OCI-LY3 (cell line): Measurements from ENCODE around the gene TTC7B.

Experiments
- CTCF ChIP-seq: fragments of 200-600, 300-600 bp; sonication (generic); IDR thresholded peaks from 2 replicates; pipeline ENCODE4 v1.5.1; 2014; ENCODE audit warnings: antibody characterized with exemption, low read length, low read depth
- EZH2phosphoT487 ChIP-seq: fragments of 200-600 bp; shearing (Covaris generic); IDR thresholded peaks from 2 replicates; pipeline ENCODE4 v1.6.1; 2018; ENCODE audit warnings: antibody characterized with exemption, mixed run types, low read depth

- no peak for TF ChIP-seq CTCF
- no peak for TF ChIP-seq EZH2phosphoT487
Measured at GRCh38 chr14:90641168-90641567, 175.1 kb downstream of the TTC7B start.
